Esophagus squamous epithelium (tissue), 4 donors: ENCODE measurements around the gene HMCN1.

ENCODE experiments used
- POLR2A ChIP-seq, 4 donors: fragments of 450-650 bp; IDR thresholded peaks; one replicate each; pipeline ENCODE4 v1.6.1; 2017; ENCODE audit warnings: antibody characterized with exemption in 4 of 4, mild to moderate bottlenecking in 4 of 4, moderate library complexity in 3 of 4
- TF ChIP-seq, protein P1 (sequence below), 6 experiments: fragments of 450-650 bp in 4 of 6; fragments of 200-600 bp in 2 of 6; sonication (generic) in 2 of 6; IDR thresholded peaks; one replicate each; pipeline ENCODE4 v1.5.1; 2016 to 2019; ENCODE audit warnings: antibody characterized with exemption in 6 of 6, mild to moderate bottlenecking in 4 of 6, moderate library complexity in 4 of 6

DNA sequence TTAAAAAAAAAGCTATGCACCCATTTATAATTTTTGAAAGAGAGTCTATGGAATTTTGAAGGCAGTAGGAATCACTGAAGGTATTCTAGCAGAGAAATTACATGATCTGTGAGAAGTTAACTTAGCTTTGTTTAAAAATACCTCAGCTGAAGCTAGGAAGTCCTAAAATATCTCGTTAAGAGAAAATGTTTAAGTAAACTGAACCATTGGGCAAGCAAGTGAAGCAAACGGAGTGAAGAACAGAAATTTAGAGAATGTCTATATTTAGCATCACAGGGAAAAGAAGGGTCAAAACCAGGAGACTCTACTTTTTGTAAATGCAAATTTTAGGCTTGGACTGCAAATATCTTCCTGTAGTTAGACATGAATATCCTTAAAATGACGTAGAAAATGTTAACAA lies 230.8 kb downstream of the HMCN1 start:
- TF ChIP-seq, protein P1, sequence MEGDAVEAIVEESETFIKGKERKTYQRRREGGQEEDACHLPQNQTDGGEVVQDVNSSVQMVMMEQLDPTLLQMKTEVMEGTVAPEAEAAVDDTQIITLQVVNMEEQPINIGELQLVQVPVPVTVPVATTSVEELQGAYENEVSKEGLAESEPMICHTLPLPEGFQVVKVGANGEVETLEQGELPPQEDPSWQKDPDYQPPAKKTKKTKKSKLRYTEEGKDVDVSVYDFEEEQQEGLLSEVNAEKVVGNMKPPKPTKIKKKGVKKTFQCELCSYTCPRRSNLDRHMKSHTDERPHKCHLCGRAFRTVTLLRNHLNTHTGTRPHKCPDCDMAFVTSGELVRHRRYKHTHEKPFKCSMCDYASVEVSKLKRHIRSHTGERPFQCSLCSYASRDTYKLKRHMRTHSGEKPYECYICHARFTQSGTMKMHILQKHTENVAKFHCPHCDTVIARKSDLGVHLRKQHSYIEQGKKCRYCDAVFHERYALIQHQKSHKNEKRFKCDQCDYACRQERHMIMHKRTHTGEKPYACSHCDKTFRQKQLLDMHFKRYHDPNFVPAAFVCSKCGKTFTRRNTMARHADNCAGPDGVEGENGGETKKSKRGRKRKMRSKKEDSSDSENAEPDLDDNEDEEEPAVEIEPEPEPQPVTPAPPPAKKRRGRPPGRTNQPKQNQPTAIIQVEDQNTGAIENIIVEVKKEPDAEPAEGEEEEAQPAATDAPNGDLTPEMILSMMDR (IDR thresholded peaks at IDR 0.05), result no peak
- TF ChIP-seq POLR2A (IDR thresholded peaks at IDR 0.05), result no peak
